Spleen (tissue), 11 donors: ENCODE results near the gene DNAJB14. TPM values are rescaled to one million over a fixed set of nuclear protein-coding genes. Genes with fewer than 3 reads are reported as not detected.

ENCODE experiments used
- DNase-seq: peaks from one replicate; pipeline ENCODE4 v3.0.0-alpha.2; 2020
- H3K27ac ChIP-seq, 8 donors: fragments of 200-600 bp; sonication (generic) in 7 of 8; 1 replicate in 4 of 8; 2 replicates in 4 of 8; pipeline versions ENCODE4 v1.5.0 to v1.8.0; 2016 to 2021; ENCODE audit warnings: inconsistent platforms in 4 of 8, mild to moderate bottlenecking in 4 of 8, moderate library complexity in 1 of 8
- H3K27me3 ChIP-seq, 7 donors: fragments of 200-600 bp; sonication (generic) in 6 of 7; replicated peaks in 1 of 7; 1 replicate in 4 of 7; 2 replicates in 3 of 7; pipeline versions ENCODE4 v1.5.0 to v1.8.0; 2016 to 2021; ENCODE audit warnings: inconsistent platforms in 3 of 7, mild to moderate bottlenecking in 1 of 7
- H3K36me3 ChIP-seq, 6 donors: fragments of 200-600 bp; sonication (generic) in 5 of 6; 1 replicate in 4 of 6; 2 replicates in 2 of 6; pipeline versions ENCODE4 v1.5.0 to v1.8.0; 2016 to 2021; ENCODE audit warnings: inconsistent platforms in 2 of 6
- H3K4me1 ChIP-seq, 6 donors: fragments of 200-600 bp; sonication (generic) in 5 of 6; 1 replicate in 3 of 6; 2 replicates in 3 of 6; pipeline versions ENCODE4 v1.5.0 to v1.8.0; 2016 to 2021; ENCODE audit warnings: inconsistent platforms in 3 of 6
- H3K4me3 ChIP-seq, 8 donors: fragments of 200-600 bp; sonication (generic) in 7 of 8; 1 replicate in 4 of 8; 2 replicates in 4 of 8; pipeline versions ENCODE4 v1.5.0 to v1.8.0; 2016 to 2021; ENCODE audit warnings: inconsistent platforms in 4 of 8, mild to moderate bottlenecking in 4 of 8, moderate library complexity in 2 of 8
- H3K9me3 ChIP-seq, 8 donors: fragments of 200-600 bp; sonication (generic) in 7 of 8; 1 replicate in 4 of 8; 2 replicates in 4 of 8; pipeline versions ENCODE4 v1.5.0 to v1.8.0; 2016 to 2021; ENCODE audit warnings: inconsistent platforms in 4 of 8
- CTCF ChIP-seq, 11 experiments: fragments of 200-600 bp in 7 of 11; fragments of 450-650 bp in 4 of 11; sonication (generic) in 4 of 11; IDR thresholded peaks in 8 of 11; conservative IDR thresholded peaks in 3 of 11; 1 replicate in 7 of 11; 2 replicates in 4 of 11; pipeline versions ENCODE4 v1.4.0 to v1.8.0; 2016 to 2021; ENCODE audit warnings: antibody characterized with exemption in 11 of 11, inconsistent platforms in 4 of 11, mild to moderate bottlenecking in 1 of 11
- POLR2A ChIP-seq, 3 donors: fragments of 450-650 bp; IDR thresholded peaks; one replicate each; pipeline ENCODE4 v1.5.1; 2017; ENCODE audit warnings: antibody characterized with exemption in 3 of 3, mild to moderate bottlenecking in 1 of 3
- POLR2AphosphoS5 ChIP-seq, 3 donors: sonication (generic); formaldehyde crosslinking; IDR thresholded peaks; one replicate each; pipeline ENCODE4 v1.5.1; 2017; ENCODE audit warnings: antibody characterized with exemption in 3 of 3
- WGBS, 5 donors: extraction: QIAGEN DNeasy Blood & Tissue Kit in 3 of 5; methylation state at CpG; one replicate each; pipeline versions ENCODE4 v1.1.5 to v1.1.7; 2013 to 2018; 5-methylcytosine and 5-hydroxymethylcytosine counted together
- intact Hi-C: fragments of 100-400 bp; cut with DNase I; formaldehyde crosslinking; loops from one replicate; pipeline ENCODE4 v1.15.0; 2023; ENCODE audit warnings: low total_unique reads
- polyA plus RNA-seq, 3 donors: library from polyadenylated mRNA; stranded (reverse); fragments of 200-250 nt; gene quantifications; one replicate each; pipeline ENCODE4 v1.2.1, GENCODE V29; 2013
- total RNA-seq, 7 donors: library from RNA; depleted of rRNA in 3 of 7; stranded (reverse); fragments of >200 nt in 3 of 7; fragmentation: NEBNext Ultra II Directional in 4 of 7; extraction: Animal tissue kit (Norgen Biotek cat#: 25700) in 4 of 7; gene quantifications; one replicate each; pipeline versions ENCODE4 v1.1.0 to v1.2.1, GENCODE V29; 2016 to 2021
- donor health status: healthy with polysubstance abuse.
- donor health status: DM: no; HTN: no; CAD: no; lungs with moderate emphysema.
- donor health status: DM: no; HTN: no; CAD: no.
- donor health status: Bipolar disorder and iron deficiency.
- donor health status: healthy.
- donor health status: DM: no; HTN: no; CAD: no.
- donor health status: DM: yes; HTN: yes; CAD: no.

Gene DNAJB14
- total and polyA plus RNA-seq, 10 donors, result 10.6 to 77.7 (median 53.3) TPM

GRCh38 chr4:99875071-99875470, 71.3 kb downstream of the DNAJB14 start:
- Histone ChIP-seq H3K27ac (no peak overlapping the region), H3K4me3 (no peak overlapping the region), H3K9me3 (no peaks in the 10 kb centered on the region), H3K4me1 (no peaks in the 10 kb centered on the region), H3K27me3 (no peaks in the 10 kb centered on the region), H3K36me3 (peaks cover 0 to 53% (median 31%) of the 10 kb centered on the region in 6 donors)
- DNase-seq, result no peak
- TF ChIP-seq POLR2AphosphoS5 (IDR thresholded peaks at IDR 0.05) (no peak), CTCF (IDR thresholded peaks at IDR 0.05 in 8 of 11, conservative IDR thresholded peaks at IDR 0.05 in 3 of 11) (no peak), POLR2A (IDR thresholded peaks at IDR 0.05) (no peak)
- intact Hi-C loops, result no loop called here

- no peak for DNase-seq
- H3K36me3 ChIP-seq, result peaks cover 0 to 53% (median 18%) of the 10 kb centered on the region in 6 donors
- H3K9me3 ChIP-seq, result no peaks in the 10 kb centered on the region
- H3K4me1 ChIP-seq, result no peaks in the 10 kb centered on the region
- no peak for TF ChIP-seq POLR2A (IDR thresholded peaks at IDR 0.05)
- TF ChIP-seq CTCF (IDR thresholded peaks at IDR 0.05 in 8 of 11, conservative IDR thresholded peaks at IDR 0.05 in 3 of 11), result no peak
- TF ChIP-seq POLR2AphosphoS5 (IDR thresholded peaks at IDR 0.05), result no peak
- no peak overlapping the region for H3K27ac ChIP-seq
- H3K4me3 ChIP-seq, result no peak overlapping the region
- H3K27me3 ChIP-seq, result no peaks in the 10 kb centered on the region
- intact Hi-C loops, result no loop called here
These were observed 73.8 kb downstream of the DNAJB14 start for GRCh38 chr4:99872570-99872969.

GRCh38 chr4:99868126-99868596, 78.3 kb downstream of the DNAJB14 start:
- TF ChIP-seq POLR2A (IDR thresholded peaks at IDR 0.05) (no peak), POLR2AphosphoS5 (IDR thresholded peaks at IDR 0.05) (no peak)
- H3K27ac ChIP-seq, result no peak overlapping the region
- DNase-seq, result no peak
- no peaks in the 10 kb centered on the region for H3K9me3 ChIP-seq
- peaks cover 0 to 77% (median 19%) of the 10 kb centered on the region in 6 donors for H3K36me3 ChIP-seq
- H3K4me1 ChIP-seq, result no peaks in the 10 kb centered on the region
- H3K27me3 ChIP-seq, result no peaks in the 10 kb centered on the region
- H3K4me3 ChIP-seq, result no peak overlapping the region
- intact Hi-C loops, result no loop called here
- 81 to 87% (median 83%) methylated on average over 8 of the region's 8 CpGs for WGBS, 5 donors

- DNase-seq, result no peak
- TF ChIP-seq POLR2A (IDR thresholded peaks at IDR 0.05), result no peak
- no peak for TF ChIP-seq POLR2AphosphoS5 (IDR thresholded peaks at IDR 0.05)
- TF ChIP-seq CTCF (IDR thresholded peaks at IDR 0.05 in 8 of 11, conservative IDR thresholded peaks at IDR 0.05 in 3 of 11), result no peak
- H3K36me3 ChIP-seq, result peaks cover 0 to 72% (median 17%) of the 10 kb centered on the region in 6 donors
- H3K4me3 ChIP-seq, result no peak overlapping the region
- WGBS, 5 donors, result 67 to 84% (median 72%) methylated on average over 3 of the region's 3 CpGs
- H3K27me3 ChIP-seq, result no peaks in the 10 kb centered on the region
- no peaks in the 10 kb centered on the region for H3K9me3 ChIP-seq
- intact Hi-C loops, result no loop called here
- H3K27ac ChIP-seq, result no peak overlapping the region
- peaks cover 0 to 30% (median 4%) of the 10 kb centered on the region in 6 donors for H3K4me1 ChIP-seq
These were observed 82.6 kb downstream of the DNAJB14 start for GRCh38 chr4:99863804-99864203.
